Thyroid gland (tissue), 4 donors: ENCODE data around the gene PCDHGA1.

ENCODE experiments used
- CTCF ChIP-seq, 6 experiments: fragments of 200-600 bp in 3 of 6; fragments of 450-650 bp in 3 of 6; sonication (generic) in 3 of 6; IDR thresholded peaks; one replicate each; pipeline ENCODE4 v1.5.1; 2016 to 2019; ENCODE audit warnings: antibody characterized with exemption in 6 of 6, mild to moderate bottlenecking in 2 of 6, inconsistent platforms in 1 of 6, moderate library complexity in 1 of 6
- POLR2A ChIP-seq, 2 donors: fragments of 450-650 bp; IDR thresholded peaks; one replicate each; pipeline ENCODE4 v1.6.1; 2017; ENCODE audit warnings: antibody characterized with exemption in 2 of 2, mild to moderate bottlenecking in 2 of 2, moderate library complexity in 1 of 2

- no peak for TF ChIP-seq CTCF (IDR thresholded peaks at IDR 0.05)
- no peak for TF ChIP-seq POLR2A (IDR thresholded peaks at IDR 0.05)
These were observed 25.8 kb downstream of the PCDHGA1 start for GRCh38 chr5:141356133-141356532.
